HG02870 (cell line): ENCODE results near the gene NCOA6.
"Not testable (repeated sequence)": the region's sequence is repeated elsewhere in the genome, so short reads cannot be mapped to it uniquely, and the experiment has no call there.

Source experiments
- ATAC-seq: cut with Tn5 transposase; IDR thresholded peaks from one replicate; pipeline ENCODE4 v1.9.1; 2021; ENCODE audit warnings: mild to moderate bottlenecking, moderate library complexity; ENCODE audit not compliant: unreplicated experiment

Gene NCOA6

DNA sequence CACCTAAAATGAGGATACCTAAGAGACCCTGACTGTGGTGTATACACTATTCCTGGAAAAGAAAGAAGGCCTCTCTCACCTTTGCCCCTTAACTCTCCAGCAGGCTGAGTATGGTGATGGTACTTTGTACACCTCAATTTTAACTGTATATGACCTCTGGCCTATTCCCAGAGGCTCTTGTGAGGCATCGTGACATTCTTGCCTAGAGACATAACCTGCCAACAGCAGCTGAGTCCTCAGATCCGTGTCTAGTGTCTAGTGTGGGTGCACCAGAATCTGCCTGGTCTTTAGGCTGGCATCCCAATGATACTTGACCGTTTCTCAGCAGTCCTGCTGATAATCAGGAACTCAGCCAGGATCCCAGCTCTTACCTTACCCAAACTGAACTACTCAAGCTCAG is 101.3 kb downstream of the NCOA6 start:
- ATAC-seq = no peak

GRCh38 chr20:34722560-34722959 is 102.9 kb downstream of the NCOA6 start:
- ATAC-seq = not testable (repeated sequence)

GRCh38 chr20:34720266-34720665 is 105.2 kb downstream of the NCOA6 start:
- no peak for ATAC-seq

DNA sequence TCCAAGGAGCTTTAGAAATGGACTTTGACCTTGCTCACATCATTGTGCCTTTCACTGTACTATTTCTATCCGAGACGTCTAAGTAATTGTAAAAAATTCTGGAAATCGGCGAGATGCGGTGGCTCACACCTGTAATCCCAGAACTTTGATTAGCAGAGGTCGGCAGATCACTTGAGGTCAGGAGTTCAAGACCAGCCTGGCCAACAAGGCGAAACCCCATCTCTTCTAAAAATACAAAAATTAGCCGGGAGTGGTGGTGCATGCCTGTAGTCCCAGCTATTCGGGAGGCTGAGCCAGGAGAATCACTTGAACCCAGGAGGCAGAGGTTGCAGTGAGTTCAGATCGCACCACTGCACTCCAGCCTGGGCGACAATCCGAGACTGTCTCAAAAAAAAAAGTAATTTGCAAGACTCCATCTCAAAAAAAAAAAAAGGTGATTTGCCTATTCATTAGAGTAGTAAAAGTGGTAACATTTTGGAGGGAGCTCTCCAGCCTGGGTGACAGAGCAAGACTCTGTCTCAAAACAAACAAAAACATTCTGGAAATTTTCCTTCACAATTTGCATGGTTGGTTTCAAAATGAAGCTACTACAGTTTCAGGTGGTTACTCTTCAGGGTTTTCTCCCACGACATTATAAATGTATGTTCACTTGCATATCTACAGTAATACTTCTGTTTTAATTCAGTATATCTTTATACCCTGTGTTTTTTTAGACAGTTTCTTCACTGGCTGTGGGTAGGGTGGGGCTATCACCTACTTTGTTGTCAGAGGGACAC is 106.0 kb downstream of the NCOA6 start:
- peak; percentile 86 for ATAC-seq

- no peak for ATAC-seq
Observed at GRCh38 chr20:34717230-34718095, 108.0 kb downstream of the NCOA6 start.

DNA sequence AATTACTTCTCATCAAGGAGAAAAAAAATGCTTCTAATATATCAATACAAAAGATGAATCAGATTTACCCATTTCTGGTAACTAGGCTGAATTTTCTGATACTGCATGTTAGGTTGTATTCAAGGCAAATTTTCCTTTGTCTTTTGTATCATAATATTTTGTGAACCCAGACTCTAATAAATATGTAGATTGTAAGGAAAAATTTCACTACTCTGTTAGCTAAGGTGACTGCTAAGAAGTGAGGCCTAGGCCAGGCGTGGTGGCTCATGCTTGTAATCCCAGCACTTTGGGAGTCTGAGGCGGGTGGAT is 108.6 kb downstream of the NCOA6 start:
- no peak for ATAC-seq

DNA sequence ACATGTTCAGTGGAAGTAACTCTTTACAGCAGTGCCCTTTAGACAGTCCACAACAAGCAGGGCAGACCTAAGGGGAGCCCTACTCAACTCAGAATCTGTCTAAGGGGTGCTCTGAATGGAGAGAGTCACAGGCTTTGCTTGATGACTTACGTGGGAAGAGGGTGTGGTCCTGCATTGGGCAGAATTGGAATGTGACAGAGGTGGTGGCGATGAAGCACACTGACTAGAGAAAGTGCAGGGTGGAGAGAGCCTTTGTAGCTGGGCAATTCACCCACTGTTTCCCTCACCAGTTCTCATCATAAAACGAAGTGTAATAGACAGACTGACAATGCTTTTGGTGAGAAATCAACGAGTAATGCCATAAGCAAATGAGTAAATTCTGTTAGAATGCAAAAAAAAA is 110.1 kb downstream of the NCOA6 start:
- no peak for ATAC-seq

DNA sequence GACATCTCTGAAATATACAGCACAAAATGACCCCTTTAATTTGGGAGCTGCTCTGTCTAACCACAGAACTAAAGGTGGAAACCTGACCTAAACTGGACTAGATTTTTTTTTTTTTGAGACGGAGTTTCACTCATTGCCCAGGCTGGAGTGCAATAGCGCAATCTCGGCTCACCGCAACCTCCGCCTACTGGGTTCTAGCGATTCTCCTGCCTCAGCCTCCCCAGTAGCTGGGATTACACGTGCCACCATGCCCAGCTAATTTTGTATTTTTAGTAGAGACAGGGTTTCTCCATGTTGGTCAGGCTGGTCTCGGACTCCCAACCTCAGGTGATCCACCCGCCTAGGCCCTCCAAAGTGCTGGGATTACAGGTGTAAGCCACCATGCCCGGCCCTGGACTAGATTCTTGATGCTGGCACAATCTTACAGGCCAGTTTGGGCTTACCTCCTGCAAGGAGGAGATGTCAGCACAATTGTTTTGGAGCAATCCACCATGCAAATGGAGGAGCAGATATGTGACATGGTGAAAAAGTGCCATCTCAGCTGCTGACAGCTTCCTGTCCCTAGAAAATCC is 111.4 kb downstream of the NCOA6 start:
- ATAC-seq = not testable (repeated sequence)

DNA sequence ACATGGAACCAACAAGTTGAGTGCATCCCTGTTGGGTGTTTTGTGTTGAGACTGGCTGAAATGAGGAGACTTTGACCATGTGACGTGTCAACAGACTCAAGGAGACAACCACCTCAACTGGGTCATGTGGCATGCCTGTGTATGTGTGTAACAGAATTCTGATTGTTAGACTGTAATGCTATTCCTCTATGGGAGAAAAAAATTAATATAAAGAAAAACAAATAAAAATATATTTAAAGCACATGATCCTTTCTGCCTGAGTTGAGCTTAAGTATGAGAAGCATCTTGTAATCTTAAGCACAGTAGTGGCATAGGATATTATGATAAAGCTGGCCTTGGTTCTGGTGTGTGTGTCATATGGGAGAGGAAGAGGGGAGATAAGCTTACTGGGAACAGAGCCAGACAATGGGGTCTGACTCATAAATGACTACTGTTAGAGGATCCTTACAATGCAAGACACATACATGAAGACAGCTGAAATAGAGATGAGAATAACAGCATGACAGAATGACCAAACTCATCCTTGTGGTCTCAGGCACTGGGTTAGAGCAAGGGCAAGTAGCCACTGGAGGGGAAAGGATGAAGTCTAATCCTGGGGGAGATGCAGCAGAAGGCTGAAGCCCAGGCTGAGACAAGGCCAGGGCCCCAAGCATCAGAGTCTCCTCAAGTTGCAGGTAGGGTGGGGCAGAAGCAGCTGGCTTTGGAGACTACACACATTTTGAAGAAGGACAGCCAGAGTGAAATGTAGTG is 112.1 kb downstream of the NCOA6 start:
- no peak for ATAC-seq

DNA sequence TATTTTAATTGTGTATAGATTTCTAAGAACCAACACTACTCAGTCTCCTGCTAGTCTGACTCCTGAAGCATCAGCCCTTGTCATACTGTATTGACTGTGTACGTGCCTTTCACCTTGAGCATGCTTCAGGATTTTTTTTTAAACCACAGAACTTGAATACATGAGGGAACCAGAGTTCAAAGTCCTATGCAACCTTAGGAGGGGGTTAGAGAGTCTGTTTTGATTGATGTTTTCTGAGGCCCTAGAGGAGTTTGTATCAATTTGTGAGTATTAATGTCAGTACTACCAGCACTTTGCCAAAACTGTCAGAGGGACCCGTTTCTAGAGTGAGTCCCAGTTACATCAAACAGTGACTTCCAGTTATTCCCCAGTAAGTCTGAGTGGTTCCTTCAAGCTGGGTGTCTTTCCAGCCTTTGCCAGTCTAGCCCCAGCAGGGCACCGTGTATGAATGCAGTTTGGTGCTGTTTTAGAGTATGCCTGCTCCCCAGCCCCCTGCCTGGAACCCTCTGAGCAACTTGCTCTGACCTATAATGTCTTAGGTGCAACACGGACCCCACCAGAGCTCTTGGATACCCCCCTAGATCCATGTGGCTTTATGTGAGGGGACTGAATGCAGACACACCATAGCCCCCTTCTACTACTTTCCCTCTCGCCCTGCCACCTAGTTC is 112.8 kb downstream of the NCOA6 start:
- no peak for ATAC-seq

DNA sequence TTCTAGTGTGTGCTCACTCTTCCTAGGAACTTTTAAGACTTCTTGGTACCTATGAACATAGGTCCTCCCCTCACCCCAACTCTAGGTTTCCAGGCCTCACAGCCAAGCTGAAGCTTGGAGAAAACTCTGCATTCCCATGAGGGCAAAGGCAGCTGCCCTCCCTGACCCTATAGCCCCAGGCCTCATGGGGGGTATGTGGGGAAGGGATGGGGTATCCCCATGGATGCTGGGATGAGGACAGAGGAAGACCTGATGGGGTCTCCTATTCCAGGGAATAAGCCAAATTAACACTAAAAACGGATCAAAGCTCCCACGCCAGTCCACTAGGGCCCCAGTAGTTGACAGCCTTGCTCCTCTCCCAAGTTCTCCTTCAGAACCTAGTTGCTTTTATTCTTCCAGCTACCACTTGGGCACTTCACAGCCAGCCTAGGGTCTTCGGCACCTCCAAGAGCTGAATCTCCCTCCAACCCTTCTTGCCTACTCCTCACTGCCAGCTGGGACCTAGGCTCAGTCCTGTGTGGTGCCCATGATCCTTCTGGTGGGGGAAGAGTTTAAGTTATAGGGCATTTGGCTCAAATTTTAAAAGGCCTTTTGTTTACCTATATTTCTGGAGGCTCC is 113.5 kb downstream of the NCOA6 start:
- ATAC-seq = no peak

- ATAC-seq = no peak
Observed at GRCh38 chr20:34710861-34711574, 114.4 kb downstream of the NCOA6 start.

- ATAC-seq = no peak
Observed at GRCh38 chr20:34710568-34710839, 114.9 kb downstream of the NCOA6 start.

DNA sequence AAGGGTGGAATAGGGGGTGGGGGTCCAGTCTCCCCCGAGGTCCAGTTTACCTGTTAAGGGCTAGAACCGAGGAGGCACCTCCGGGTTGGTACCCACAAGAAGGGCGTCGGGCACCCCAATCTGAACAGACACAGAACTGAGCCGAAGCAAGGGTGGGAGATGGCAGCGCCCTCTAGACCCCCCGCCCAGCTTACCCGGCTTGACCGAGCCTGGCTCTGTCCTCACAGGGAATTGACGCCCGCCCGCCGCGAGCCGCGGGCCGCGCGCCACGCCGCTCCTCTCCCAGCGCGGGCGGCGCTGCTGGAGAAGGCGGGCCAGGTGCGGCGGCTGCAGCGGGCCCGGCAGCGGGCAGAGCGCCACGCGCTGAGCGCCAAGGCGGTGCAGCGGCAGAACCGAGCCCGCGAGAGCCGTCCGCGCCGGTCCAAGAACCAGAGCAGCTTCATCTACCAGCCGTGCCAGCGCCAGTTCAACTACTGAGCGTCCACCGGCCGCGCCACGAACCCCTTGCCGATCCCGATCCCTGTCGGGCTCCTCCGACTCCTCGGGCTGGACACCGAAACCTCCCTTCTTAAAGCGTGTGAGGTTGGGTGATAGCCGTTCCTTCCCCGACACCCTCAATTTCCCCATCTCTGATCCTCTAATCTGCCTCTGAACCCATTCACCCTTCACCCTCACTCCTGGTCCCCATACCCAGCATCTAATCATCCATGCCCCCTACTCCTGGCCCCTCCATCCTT is 115.5 kb downstream of the NCOA6 start:
- ATAC-seq = peak; percentile 18

DNA sequence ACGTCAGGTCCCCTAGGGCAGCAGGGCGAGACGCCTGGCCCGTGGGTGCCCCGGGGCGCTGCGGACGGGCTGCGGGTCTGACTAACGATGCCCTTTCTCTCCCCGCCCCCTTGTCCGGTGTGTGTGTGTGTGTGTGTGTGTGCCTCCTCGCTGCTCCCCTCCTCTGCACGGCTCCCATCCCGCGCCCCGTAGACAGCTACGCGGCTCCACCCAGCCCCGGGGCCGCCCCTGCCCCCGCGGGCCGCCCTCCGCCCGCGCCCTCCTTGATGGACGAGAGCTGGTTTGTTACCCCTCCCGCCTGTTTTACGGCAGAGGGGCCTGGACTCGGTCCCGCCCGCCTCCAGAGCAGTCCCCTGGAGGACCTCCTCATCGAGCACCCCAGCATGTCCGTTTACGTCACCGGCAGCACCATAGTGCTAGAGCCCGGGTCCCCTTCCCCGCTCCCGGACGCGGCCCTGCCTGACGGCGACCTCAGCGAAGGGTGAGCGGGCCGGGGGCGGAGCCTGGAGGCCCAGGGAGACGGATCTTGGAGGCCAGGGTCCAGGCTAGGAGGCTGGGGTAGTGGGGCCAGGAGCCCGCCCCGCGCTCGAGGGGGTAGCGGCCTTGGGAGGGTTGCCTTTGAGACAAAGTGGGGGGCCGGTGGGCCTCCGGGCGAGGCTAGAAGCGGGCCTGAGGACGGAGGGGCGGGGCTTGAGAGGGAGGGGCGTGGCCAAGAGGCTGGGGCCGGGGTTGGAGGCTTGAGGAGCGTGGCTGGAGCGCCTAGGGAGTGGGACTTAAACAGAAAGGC is 116.2 kb downstream of the NCOA6 start:
- peak; percentile 40 for ATAC-seq

DNA sequence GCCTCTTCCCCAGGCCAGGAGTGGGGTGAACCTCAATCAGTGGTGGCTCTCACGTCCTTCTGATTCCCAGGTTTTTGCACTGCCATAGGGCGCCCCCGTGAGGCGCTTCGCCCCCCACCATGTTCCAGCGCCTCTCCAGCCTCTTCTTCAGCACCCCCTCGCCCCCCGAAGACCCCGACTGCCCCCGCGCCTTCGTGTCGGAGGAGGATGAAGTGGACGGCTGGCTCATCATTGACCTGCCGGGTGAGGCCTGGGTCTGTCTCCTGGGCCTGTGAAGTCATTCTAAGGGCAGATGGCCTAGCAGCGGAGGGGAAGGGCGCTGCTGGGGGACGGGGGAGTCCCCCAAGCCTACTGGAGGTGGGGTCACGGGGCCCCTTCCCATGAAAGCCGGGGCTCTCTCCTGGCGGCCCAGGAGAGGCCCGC is 116.8 kb downstream of the NCOA6 start:
- ATAC-seq = peak; percentile 14

DNA sequence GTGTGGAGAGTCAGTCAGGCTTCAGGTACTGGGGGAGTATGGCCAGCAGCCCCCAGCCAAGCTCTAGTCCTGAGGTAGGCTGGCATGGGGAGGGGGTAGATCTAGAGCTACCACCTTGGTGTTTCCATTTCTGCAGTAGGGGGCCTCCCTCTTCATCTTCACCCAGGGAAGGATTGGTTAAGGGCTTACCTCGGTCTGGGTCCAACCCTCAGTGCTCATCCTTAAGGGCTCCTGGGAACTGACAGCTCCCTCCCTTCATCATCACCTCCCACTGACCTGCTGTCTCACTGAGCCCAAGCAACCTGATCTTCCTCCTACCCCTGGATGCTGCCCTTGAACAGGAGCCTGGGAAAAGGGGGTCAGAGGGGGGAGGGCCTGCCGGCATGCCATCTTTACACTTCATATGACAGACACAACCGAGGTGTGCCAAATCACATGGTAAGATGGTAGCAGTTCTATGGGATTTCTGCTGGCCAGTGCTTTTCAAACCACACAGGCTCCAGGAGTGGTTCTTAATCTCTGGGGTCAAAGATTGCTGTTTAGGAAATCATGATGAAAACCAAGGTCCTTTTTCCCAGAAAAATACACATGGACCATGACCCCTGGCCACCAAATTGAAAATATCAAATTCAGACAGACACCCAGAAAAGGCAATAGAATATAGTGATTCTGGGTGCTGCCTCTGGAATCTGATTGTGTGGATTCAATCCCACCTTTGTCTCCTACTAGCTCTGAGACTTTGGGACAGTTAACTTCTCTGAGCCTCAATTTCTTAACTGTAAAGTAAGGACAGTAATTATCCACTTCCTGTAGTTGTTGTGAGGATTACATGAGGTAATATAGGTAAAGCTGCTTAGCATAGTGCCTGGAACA is 118.3 kb downstream of the NCOA6 start:
- ATAC-seq = no peak
